ENCODE measurements around the gene UGT1A9. TPM values are rescaled to one million over a fixed set of nuclear protein-coding genes. Genes with fewer than 3 reads are reported as not detected.

UGT1A9 gene
- total RNA-seq, 1 donor, result not detected

DNA sequence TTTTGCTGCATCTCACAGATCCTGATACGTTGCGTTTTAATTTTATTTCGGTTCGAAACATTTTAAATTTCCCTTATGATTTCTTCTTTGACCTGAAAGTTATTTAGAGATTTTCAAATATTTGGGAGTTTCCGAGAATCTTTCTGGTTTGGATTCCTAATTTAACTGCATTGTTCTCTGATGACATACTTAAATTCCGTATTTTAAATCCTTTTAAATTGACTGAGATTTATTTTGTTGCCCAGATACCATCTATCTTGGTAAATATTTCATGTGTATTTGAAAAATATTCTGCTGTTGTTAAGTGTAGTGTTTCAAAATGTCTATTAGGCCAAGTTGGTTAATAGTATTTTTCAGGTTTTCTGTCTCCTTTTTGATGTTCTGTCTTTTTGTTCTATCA, 144.2 kb downstream of the UGT1A9 start:
- H3K4me3 ChIP-seq (ENCODE audit: low read length), result no peak overlapping the region
- H3K27me3 ChIP-seq (ENCODE audit: insufficient read depth, low read length), result no peaks in the 10 kb centered on the region
- H3K9me3 ChIP-seq (ENCODE audit: low read depth, low read length), result no peaks in the 10 kb centered on the region
- no peaks in the 10 kb centered on the region for H3K4me1 ChIP-seq (ENCODE audit: insufficient read depth, low read length)

DNA sequence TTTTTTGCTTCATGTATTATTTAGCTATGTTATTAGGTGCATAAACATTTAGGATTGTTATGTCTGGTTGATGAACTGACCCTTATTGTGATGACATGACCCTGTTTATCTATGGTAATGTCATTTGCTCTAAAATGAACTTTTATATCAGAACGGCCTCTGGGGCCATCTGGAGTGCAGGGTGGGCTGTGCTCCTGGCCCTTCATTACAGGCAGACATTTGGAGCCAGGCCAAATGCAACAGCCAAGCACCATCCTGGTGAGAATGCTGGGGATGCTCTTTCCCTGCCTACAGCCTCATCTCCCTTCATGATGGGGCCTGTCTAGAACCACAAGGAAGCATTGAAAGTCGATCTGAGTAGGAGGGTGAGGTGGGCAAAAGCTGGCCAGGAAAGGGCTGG, 144.6 kb downstream of the UGT1A9 start:
- H3K9me3 ChIP-seq (ENCODE audit: low read depth, low read length), result no peaks in the 10 kb centered on the region
- no peak overlapping the region for H3K4me3 ChIP-seq (ENCODE audit: low read length)
- H3K27me3 ChIP-seq (ENCODE audit: insufficient read depth, low read length), result no peaks in the 10 kb centered on the region
- H3K4me1 ChIP-seq (ENCODE audit: insufficient read depth, low read length), result no peaks in the 10 kb centered on the region

GRCh38 chr2:233816771-233817170, 145.1 kb downstream of the UGT1A9 start:
- H3K9me3 ChIP-seq (ENCODE audit: low read depth, low read length), result no peaks in the 10 kb centered on the region
- H3K4me3 ChIP-seq (ENCODE audit: low read length), result no peak overlapping the region
- no peaks in the 10 kb centered on the region for H3K4me1 ChIP-seq (ENCODE audit: insufficient read depth, low read length)
- no peaks in the 10 kb centered on the region for H3K27me3 ChIP-seq (ENCODE audit: insufficient read depth, low read length)

DNA sequence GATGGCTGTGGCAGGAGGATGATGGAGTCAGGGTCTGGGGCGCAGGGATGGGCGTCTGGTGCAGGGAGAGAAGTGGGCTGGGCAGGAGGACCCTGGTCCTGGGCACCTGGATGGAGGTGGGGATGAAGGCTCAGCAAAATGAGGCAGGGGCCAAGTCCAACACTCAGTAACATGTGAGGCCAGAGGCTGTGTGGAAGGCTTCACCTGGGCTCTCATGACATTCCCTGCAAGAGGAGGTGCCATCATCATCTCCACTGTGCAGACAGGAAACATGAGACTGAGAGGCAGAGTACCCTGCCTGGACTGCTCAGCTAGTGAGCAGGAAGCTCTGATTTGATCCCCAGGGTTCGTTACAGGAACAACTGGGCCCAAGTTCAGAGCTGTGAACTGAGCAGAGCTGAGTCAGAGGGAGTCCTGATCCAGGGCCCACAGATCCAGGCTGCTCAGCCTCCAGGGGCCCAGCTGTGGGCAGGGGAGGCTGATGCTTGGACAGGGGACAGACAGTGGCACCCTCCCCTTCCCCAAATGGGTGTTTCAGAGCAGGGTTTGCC, 145.7 kb downstream of the UGT1A9 start:
- Histone ChIP-seq H3K4me3 (ENCODE audit: low read length) (no peak overlapping the region), H3K27me3 (ENCODE audit: insufficient read depth, low read length) (no peaks in the 10 kb centered on the region), H3K4me1 (ENCODE audit: insufficient read depth, low read length) (no peaks in the 10 kb centered on the region), H3K9me3 (ENCODE audit: low read depth, low read length) (no peaks in the 10 kb centered on the region)

DNA sequence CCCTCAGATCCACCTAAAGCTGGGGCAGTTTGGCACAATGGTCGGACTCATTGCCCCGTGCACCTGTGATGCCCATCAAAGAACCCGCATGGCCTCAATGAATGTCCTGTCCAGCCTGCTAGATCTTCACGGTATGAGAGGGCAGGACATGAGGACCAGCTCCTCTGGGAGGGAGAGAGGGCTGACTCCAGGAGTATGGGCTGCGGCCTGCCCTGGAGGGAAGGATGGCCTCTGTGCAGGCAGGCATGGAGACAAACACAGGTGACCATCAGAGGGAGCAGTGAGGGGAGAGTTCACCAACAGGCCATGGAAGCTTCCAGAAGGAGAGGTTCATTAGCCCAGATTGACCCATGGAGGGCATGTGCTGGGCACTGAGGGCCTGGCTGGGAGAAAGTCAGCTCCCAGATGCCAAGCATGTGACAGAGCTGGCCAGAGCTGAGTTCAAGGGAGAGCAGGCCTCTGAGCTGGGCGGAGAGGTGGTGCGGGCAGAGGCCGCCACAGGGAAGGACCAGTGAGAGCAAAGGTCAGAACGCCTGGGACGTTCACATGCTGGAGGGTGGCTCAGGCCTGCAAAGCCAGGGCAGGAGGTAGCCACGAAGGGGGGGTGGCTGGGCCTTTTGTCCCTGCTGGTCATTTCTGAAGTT, 146.4 kb downstream of the UGT1A9 start:
- no peaks in the 10 kb centered on the region for H3K27me3 ChIP-seq (ENCODE audit: insufficient read depth, low read length)
- H3K9me3 ChIP-seq (ENCODE audit: low read depth, low read length), result no peaks in the 10 kb centered on the region

DNA sequence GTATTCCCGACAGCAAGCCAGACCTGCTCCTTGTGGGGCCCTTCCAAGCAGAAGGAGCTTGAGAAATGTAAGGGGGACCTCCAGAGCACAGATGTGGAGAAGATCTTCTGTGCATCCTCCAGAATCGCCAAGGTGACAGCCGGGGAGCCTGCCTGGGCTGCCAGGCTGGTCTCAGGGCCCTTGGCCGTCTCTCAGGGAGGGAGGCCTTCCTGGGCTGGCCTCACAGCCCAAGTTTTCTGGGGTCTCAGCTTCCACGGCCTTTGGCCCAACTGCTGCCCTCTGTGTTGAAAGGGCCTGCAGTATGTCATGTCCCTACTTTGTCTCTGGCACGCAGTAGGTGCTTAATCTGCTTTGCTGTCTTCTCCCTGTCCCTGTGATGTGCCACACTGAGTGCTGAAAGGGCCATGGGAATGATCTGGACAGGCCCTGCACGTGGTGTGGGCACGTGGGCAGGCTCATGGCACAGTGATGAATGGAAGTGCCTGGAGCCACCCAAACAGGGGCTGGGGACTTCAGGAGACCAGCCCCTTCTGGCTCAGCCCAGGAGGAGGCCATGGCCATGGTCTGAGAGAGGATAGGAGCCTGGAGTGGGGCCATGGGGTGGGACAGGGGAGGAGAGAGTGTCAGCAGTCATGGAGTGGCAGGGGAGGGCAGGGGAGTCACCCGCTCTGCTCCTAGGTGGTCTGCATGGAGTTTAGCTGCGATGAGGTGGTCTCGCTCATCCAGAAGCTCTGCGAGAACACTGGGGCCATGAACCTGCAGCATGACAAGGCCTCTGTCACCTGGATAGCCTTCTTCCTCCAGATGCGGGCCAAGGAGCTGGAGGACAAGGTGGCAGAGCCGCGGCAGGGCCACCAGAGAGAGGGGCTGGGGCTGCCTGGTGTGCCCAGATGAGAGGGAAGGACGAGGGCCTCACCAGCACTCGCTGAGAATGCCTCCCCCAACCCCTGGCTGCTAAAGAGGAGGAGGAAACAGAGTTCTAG, 147.2 kb downstream of the UGT1A9 start:
- Histone ChIP-seq H3K4me1 (ENCODE audit: insufficient read depth, low read length) (no peaks in the 10 kb centered on the region), H3K4me3 (ENCODE audit: low read length) (no peak overlapping the region), H3K27me3 (ENCODE audit: insufficient read depth, low read length) (no peaks in the 10 kb centered on the region), H3K9me3 (ENCODE audit: low read depth, low read length) (no peaks in the 10 kb centered on the region)

More for the DNA sequence above, 146.4 kb downstream of the UGT1A9 start:
- H3K4me1 ChIP-seq (ENCODE audit: insufficient read depth, low read length), result no peaks in the 10 kb centered on the region
- H3K4me3 ChIP-seq (ENCODE audit: low read length), result no peak overlapping the region

GRCh38 chr2:233819884-233820773, 148.4 kb downstream of the UGT1A9 start:
- Histone ChIP-seq H3K9me3 (ENCODE audit: low read depth, low read length) (no peaks in the 10 kb centered on the region), H3K27me3 (ENCODE audit: insufficient read depth, low read length) (no peaks in the 10 kb centered on the region), H3K4me3 (ENCODE audit: low read length) (no peak overlapping the region), H3K4me1 (ENCODE audit: insufficient read depth, low read length) (no peaks in the 10 kb centered on the region)

DNA sequence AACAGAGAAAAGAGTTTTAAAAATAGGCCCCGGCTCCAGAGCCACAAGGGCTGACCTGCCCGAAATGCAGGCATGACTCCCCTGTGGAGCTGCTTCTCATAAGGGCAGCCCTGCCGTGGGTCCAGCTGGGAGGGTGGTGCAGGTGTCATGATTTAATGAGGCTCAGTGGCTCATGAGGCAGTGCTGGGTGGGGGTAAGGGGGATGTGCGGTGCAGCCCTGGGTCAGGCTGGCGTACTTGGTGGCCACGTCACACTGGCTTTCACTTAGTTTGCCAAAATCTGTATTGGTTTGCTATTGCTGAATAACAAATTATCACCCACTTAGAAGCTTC, 149.0 kb downstream of the UGT1A9 start:
- Histone ChIP-seq H3K4me1 (ENCODE audit: insufficient read depth, low read length) (no peaks in the 10 kb centered on the region), H3K27me3 (ENCODE audit: insufficient read depth, low read length) (no peaks in the 10 kb centered on the region), H3K4me3 (ENCODE audit: low read length) (no peak overlapping the region), H3K9me3 (ENCODE audit: low read depth, low read length) (no peaks in the 10 kb centered on the region)

DNA sequence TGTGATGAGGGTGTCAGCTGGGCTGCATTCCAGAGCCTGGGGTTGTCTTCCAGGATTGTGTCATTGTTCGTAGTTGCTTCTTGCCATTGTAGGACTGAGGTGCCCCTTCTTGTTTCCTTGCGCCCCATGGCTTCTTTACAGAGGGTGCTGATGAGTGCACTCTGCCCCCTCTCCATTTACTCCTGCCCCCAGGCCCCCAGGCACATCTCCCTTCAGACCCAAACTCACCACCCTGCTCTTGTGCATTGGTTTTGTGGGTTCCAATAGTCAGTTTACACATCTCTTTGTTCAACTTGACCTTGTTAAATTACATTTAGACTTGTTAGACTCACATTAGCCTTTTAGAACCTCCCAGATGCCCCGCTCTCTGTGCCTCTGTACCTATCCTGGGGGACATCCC, 149.5 kb downstream of the UGT1A9 start:
- no peak overlapping the region for H3K4me3 ChIP-seq (ENCODE audit: low read length)
- H3K4me1 ChIP-seq (ENCODE audit: insufficient read depth, low read length), result no peaks in the 10 kb centered on the region
- H3K27me3 ChIP-seq (ENCODE audit: insufficient read depth, low read length), result no peaks in the 10 kb centered on the region
- H3K9me3 ChIP-seq (ENCODE audit: low read depth, low read length), result no peaks in the 10 kb centered on the region

- H3K27me3 ChIP-seq (ENCODE audit: insufficient read depth, low read length), result no peaks in the 10 kb centered on the region
These were observed 150.0 kb downstream of the UGT1A9 start for GRCh38 chr2:233821709-233822100.

DNA sequence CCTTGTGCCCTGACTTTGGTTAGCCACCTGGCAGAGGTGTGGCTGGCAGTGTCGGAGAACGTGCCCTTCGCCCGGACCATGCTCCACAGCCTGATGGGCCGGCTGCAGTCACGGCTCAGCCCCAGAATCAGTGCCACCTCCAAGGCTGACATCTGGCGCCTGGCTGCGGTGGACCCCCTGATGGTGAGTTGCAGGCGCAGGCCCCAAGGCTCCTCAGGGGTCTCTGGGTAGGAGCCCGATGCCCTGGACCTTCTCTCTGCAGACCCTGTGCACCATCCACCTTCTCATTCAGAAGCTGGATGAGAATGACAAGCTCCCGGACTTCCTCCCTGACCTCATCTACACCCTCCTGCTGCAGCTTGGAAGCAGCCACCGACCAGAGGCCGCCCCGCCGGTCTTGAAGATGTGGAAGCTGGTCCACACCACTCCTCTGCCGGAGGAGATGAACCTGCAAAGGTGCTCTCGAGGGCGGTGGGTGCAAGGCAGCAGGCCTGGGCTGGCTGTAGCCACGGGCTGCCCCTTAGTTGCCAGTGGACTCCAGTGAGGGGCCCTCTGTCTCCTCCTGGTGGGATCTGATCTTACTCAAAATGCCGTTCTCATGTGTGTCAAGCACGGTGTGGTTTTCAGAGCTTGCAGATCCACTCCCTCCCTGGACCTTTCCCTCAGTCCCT, 150.5 kb downstream of the UGT1A9 start:
- Histone ChIP-seq H3K9me3 (ENCODE audit: low read depth, low read length) (no peaks in the 10 kb centered on the region), H3K27me3 (ENCODE audit: insufficient read depth, low read length) (no peaks in the 10 kb centered on the region), H3K4me1 (ENCODE audit: insufficient read depth, low read length) (no peaks in the 10 kb centered on the region), H3K4me3 (ENCODE audit: low read length) (no peak overlapping the region)

More at GRCh38 chr2:233821709-233822100, 150.0 kb downstream of the UGT1A9 start:
- H3K4me3 ChIP-seq (ENCODE audit: low read length), result no peak overlapping the region
- no peaks in the 10 kb centered on the region for H3K4me1 ChIP-seq (ENCODE audit: insufficient read depth, low read length)
- H3K9me3 ChIP-seq (ENCODE audit: low read depth, low read length), result no peaks in the 10 kb centered on the region

Data from mononuclear cell (primary cell).